Measurements from ENCODE around the gene SYT14. TPM values are rescaled to one million over a fixed set of nuclear protein-coding genes. Genes with fewer than 3 reads are reported as not detected.

The SYT14 gene
- total and polyA plus RNA-seq, 3 experiments from 2014 or later, result not detected

GRCh38 chr1:210213335-210213734 lies 275.3 kb downstream of the SYT14 start:
- H3K27ac Mint-ChIP-seq, result no peak overlapping the region
- no peak overlapping the region for H3K4me3 ChIP-seq (ENCODE audit: low read length)
- CTCF ChIA-PET, result no interaction called here
- H3K4me3 Mint-ChIP-seq, result no peak overlapping the region
- H3K9me3 ChIP-seq (ENCODE audit: low read length), result no peaks in the 10 kb centered on the region
- peaks cover 0 to 1% (median 0%) of the 10 kb centered on the region in 3 donors for H3K36me3 Mint-ChIP-seq
- no peaks in the 10 kb centered on the region for H3K4me1 ChIP-seq (ENCODE audit: insufficient read depth, low read length)
- no peak overlapping the region for H3K27ac ChIP-seq (ENCODE audit: low read depth, low read length)
- no peaks in the 10 kb centered on the region for H3K27me3 ChIP-seq (ENCODE audit: insufficient read depth, low read length, poor library complexity, severe bottlenecking)
- H3K9me3 Mint-ChIP-seq, result peaks cover 0 to 2% (median 0%) of the 10 kb centered on the region in 5 donors
- no peak for DNase-seq
- POLR2A ChIA-PET, result no interaction called here
- H3K36me3 ChIP-seq (ENCODE audit: insufficient read depth, low read length), result no peaks in the 10 kb centered on the region
- peaks cover 16 to 29% of the 10 kb centered on the region in 2 donors for H3K27me3 Mint-ChIP-seq
- no peaks in the 10 kb centered on the region for H3K4me1 Mint-ChIP-seq

- Mint-ChIP-seq H3K9me3 (peaks cover 0 to 2% (median 0%) of the 10 kb centered on the region in 5 donors), H3K36me3 (peaks cover 0 to 1% (median 0%) of the 10 kb centered on the region in 3 donors), H3K4me3 (no peak overlapping the region), H3K27me3 (peaks cover 17 to 28% of the 10 kb centered on the region in 2 donors), H3K4me1 (no peaks in the 10 kb centered on the region), H3K27ac (no peak overlapping the region)
- H3K9me3 ChIP-seq (ENCODE audit: low read length), result no peaks in the 10 kb centered on the region
- no peaks in the 10 kb centered on the region for H3K27me3 ChIP-seq (ENCODE audit: insufficient read depth, low read length, poor library complexity, severe bottlenecking)
- H3K4me1 ChIP-seq (ENCODE audit: insufficient read depth, low read length), result no peaks in the 10 kb centered on the region
- no peak for DNase-seq
- H3K36me3 ChIP-seq (ENCODE audit: insufficient read depth, low read length), result no peaks in the 10 kb centered on the region
- POLR2A ChIA-PET, result no interaction called here
- H3K27ac ChIP-seq (ENCODE audit: low read depth, low read length), result no peak overlapping the region
- CTCF ChIA-PET, result no interaction called here
- H3K4me3 ChIP-seq (ENCODE audit: low read length), result no peak overlapping the region
These were observed 276.8 kb downstream of the SYT14 start for GRCh38 chr1:210214573-210215409.

GRCh38 chr1:210217482-210217881 lies 279.5 kb downstream of the SYT14 start:
- Mint-ChIP-seq H3K4me1 (no peaks in the 10 kb centered on the region), H3K9me3 (peaks cover 0 to 2% (median 0%) of the 10 kb centered on the region in 5 donors), H3K27me3 (peaks cover 10 to 34% of the 10 kb centered on the region in 2 donors), H3K4me3 (no peak overlapping the region), H3K36me3 (no peaks in the 10 kb centered on the region), H3K27ac (no peak overlapping the region)
- DNase-seq, result no peak
- Histone ChIP-seq H3K27ac (ENCODE audit: low read depth, low read length) (no peak overlapping the region), H3K36me3 (ENCODE audit: insufficient read depth, low read length) (no peaks in the 10 kb centered on the region), H3K4me1 (ENCODE audit: insufficient read depth, low read length) (no peaks in the 10 kb centered on the region), H3K4me3 (ENCODE audit: low read length) (no peak overlapping the region), H3K9me3 (ENCODE audit: low read length) (no peaks in the 10 kb centered on the region), H3K27me3 (ENCODE audit: insufficient read depth, low read length, poor library complexity, severe bottlenecking) (no peaks in the 10 kb centered on the region)
- POLR2A ChIA-PET, result no interaction called here
- CTCF ChIA-PET, result no interaction called here

GRCh38 chr1:210218047-210218446 lies 280.0 kb downstream of the SYT14 start:
- Histone ChIP-seq H3K36me3 (ENCODE audit: insufficient read depth, low read length) (no peaks in the 10 kb centered on the region), H3K4me3 (ENCODE audit: low read length) (no peak overlapping the region), H3K9me3 (ENCODE audit: low read length) (no peaks in the 10 kb centered on the region), H3K4me1 (ENCODE audit: insufficient read depth, low read length) (no peaks in the 10 kb centered on the region), H3K27ac (ENCODE audit: low read depth, low read length) (no peak overlapping the region), H3K27me3 (ENCODE audit: insufficient read depth, low read length, poor library complexity, severe bottlenecking) (no peaks in the 10 kb centered on the region)
- POLR2A ChIA-PET, result no interaction called here
- H3K36me3 Mint-ChIP-seq, result no peaks in the 10 kb centered on the region
- no peaks in the 10 kb centered on the region for H3K4me1 Mint-ChIP-seq
- peaks cover 10 to 35% of the 10 kb centered on the region in 2 donors for H3K27me3 Mint-ChIP-seq
- no peak overlapping the region for H3K4me3 Mint-ChIP-seq
- no peak overlapping the region for H3K27ac Mint-ChIP-seq
- no peak for DNase-seq
- CTCF ChIA-PET, result no interaction called here
- H3K9me3 Mint-ChIP-seq, result peaks cover 0 to 2% (median 0%) of the 10 kb centered on the region in 5 donors

Other genes starting within 250 kb of the SYT14 start
- under 1 TPM; 0.59 to 0.80 TPM for gene HSD11B1, start 233.4 kb upstream of the SYT14 start, total RNA-seq
- gene HSD11B1, start 233.4 kb upstream of the SYT14 start, polyA plus RNA-seq, result 0.30 TPM
- gene TRAF3IP3, start 182.2 kb upstream of the SYT14 start, total RNA-seq, result 100 to 1,000 TPM; 193 to 209 TPM
- gene TRAF3IP3, start 182.2 kb upstream of the SYT14 start, polyA plus RNA-seq, result 414 TPM
- 1 to 10 TPM; 2.2 TPM for gene C1orf74, start 153.7 kb upstream of the SYT14 start, total RNA-seq
- gene C1orf74, start 153.7 kb upstream of the SYT14 start, polyA plus RNA-seq, result 0.35 TPM
- gene IRF6, start 132.1 kb upstream of the SYT14 start, total RNA-seq, result 1 to 10 TPM; 1.2 TPM
- gene IRF6, start 132.1 kb upstream of the SYT14 start, polyA plus RNA-seq, result 1.0 TPM
- gene UTP25, start 110.2 kb upstream of the SYT14 start, total RNA-seq, result 10 to 100 TPM; 14.9 to 15.2 TPM
- gene UTP25, start 110.2 kb upstream of the SYT14 start, polyA plus RNA-seq, result 4.9 TPM

All from CD8-positive, alpha-beta memory T cell (primary cell).